Endodermal cell (in vitro differentiated cells): ENCODE measurements around the gene RADIL. TPM values are rescaled to one million over a fixed set of nuclear protein-coding genes. Genes with fewer than 3 reads are reported as not detected.

ENCODE experiments used
- DNase-seq: peaks from one replicate; pipeline ENCODE4 v3.0.0-alpha.2; 2017
- H3K27ac ChIP-seq: 2 replicates; pipeline ENCODE4 v1.5.1; 2013; ENCODE audit warnings: mild to moderate bottlenecking, low read depth, low read length, moderate library complexity
- H3K27me3 ChIP-seq: 2 replicates; pipeline ENCODE4 v1.6.1; 2013; ENCODE audit warnings: mild to moderate bottlenecking, low read length, moderate library complexity; ENCODE audit not compliant: insufficient read depth, control insufficient read depth, poor library complexity, severe bottlenecking
- H3K36me3 ChIP-seq: 2 replicates; pipeline ENCODE4 v1.7.0; 2013; ENCODE audit warnings: mild to moderate bottlenecking, low read length, moderate library complexity; ENCODE audit not compliant: control insufficient read depth, insufficient read depth
- H3K4me1 ChIP-seq: one replicate; pipeline ENCODE4 v1.7.0; 2013; ENCODE audit warnings: low read length; ENCODE audit not compliant: control insufficient read depth, insufficient read depth
- H3K4me3 ChIP-seq: 2 replicates; pipeline ENCODE4 v1.5.1; 2013; ENCODE audit warnings: mild to moderate bottlenecking, low read length, moderate library complexity
- H3K9ac ChIP-seq: 2 replicates; pipeline ENCODE4 v1.6.1; 2013; ENCODE audit warnings: mild to moderate bottlenecking, low read length, moderate library complexity; ENCODE audit not compliant: poor library complexity, severe bottlenecking; ENCODE audit errors: extremely low read depth
- H3K9me3 ChIP-seq: 2 replicates; pipeline ENCODE4 v1.6.1; 2013; ENCODE audit warnings: mild to moderate bottlenecking, low read length, moderate library complexity; ENCODE audit not compliant: control insufficient read depth
- H3K27ac Mint-ChIP-seq: 2 replicates; pipeline ENCODE4 v1.8.0; 2020; ENCODE audit warnings: mixed read lengths
- H3K27me3 Mint-ChIP-seq: 2 replicates; pipeline ENCODE4 v1.8.0; 2021; ENCODE audit warnings: mild to moderate bottlenecking, mixed read lengths; ENCODE audit not compliant: insufficient read depth
- H3K36me3 Mint-ChIP-seq: 2 replicates; pipeline ENCODE4 v1.8.0; 2020; ENCODE audit warnings: low read depth, mixed read lengths
- H3K4me1 Mint-ChIP-seq: 2 replicates; pipeline ENCODE4 v1.8.0; 2020; ENCODE audit warnings: mixed read lengths
- H3K4me3 Mint-ChIP-seq: 2 replicates; pipeline ENCODE4 v1.8.0; 2020; ENCODE audit warnings: mild to moderate bottlenecking, moderate library complexity, mixed read lengths
- H3K9me3 Mint-ChIP-seq: 2 replicates; pipeline ENCODE4 v1.8.0; 2020; ENCODE audit warnings: mild to moderate bottlenecking, mixed read lengths
- CTCF ChIP-seq: fragments of 200-600 bp; sonication (generic); conservative IDR thresholded peaks from 2 replicates; pipeline ENCODE4 v1.5.0; 2021; ENCODE audit warnings: antibody characterized with exemption, mild to moderate bottlenecking
- WGBS, 2 experiments: methylation state at CpG; one replicate each; pipeline versions ENCODE4 v1.1.5 to v1.1.7; 2013; ENCODE audit warnings: missing lambda C conversion rate in 2 of 2, mixed read lengths in 1 of 2; ENCODE audit not compliant: insufficient coverage in 1 of 2, insufficient read length in 1 of 2; 5-methylcytosine and 5-hydroxymethylcytosine counted together
- total RNA-seq, 2 donors: library from RNA; stranded (reverse); fragmentation: NEBNext Ultra II Directional in 1 of 2; extraction: Animal tissue kit (Norgen Biotek cat#: 25700) in 1 of 2; gene quantifications; 2 replicates in 1 of 2; 3 replicates in 1 of 2; pipeline ENCODE4 v1.2.1, GENCODE V29; 2021

RADIL gene
- total RNA-seq, 2 donors from 2014 or later: 34.9 to 47.6 TPM

DNA sequence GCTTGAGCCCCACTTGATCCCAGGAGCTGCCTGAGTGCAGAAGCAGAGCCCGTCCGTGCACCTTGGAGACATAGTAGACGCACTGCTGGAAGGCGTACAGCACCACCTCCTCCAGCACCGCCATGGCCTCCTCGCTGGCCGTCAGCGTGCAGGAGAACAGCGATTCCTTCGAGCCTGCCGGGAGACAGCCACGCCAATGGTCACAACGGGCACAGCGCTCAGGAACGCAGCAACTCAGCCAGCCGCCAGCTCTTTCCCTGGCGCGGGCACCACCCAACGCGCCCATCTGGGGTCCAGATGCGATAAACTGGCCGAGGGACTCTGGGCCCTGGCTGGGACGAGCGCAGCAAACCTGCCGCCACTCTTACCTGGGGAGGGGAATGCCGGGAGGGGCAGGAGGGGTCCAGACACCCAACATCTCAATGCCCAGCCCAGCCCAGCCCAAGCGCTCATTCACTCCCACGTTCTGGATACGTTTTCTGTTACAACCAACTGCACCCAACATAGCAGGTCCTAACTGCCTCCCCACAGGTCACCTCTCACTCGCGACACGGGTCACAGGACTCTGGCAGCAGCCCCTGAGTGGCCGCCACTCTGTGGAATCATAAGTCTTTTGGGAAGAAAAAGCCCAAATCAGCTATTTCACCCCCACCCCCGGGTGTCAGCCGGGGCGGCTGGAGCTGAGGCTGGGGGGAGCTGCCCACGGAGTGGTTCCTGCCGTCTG lies 66.2 kb downstream of the RADIL start:
- peaks cover 2% of the 10 kb centered on the region for H3K9me3 Mint-ChIP-seq
- Histone ChIP-seq H3K9me3 (peaks cover 7% of the 10 kb centered on the region), H3K36me3 (peaks cover 12% of the 10 kb centered on the region), H3K4me3 (no peak overlapping the region), H3K27ac (no peak overlapping the region), H3K9ac (no peak overlapping the region), H3K27me3 (no peaks in the 10 kb centered on the region), H3K4me1 (no peaks in the 10 kb centered on the region)
- H3K27me3 Mint-ChIP-seq: no peaks in the 10 kb centered on the region
- H3K4me1 Mint-ChIP-seq: no peaks in the 10 kb centered on the region
- H3K4me3 Mint-ChIP-seq: no peak overlapping the region
- DNase-seq: no peak
- no peak overlapping the region for H3K27ac Mint-ChIP-seq
- no peak for TF ChIP-seq CTCF
- WGBS, 2 experiments: 94 to 99% methylated on average over 23 to 38 of the region's 38 CpGs
- peaks cover 25% of the 10 kb centered on the region for H3K36me3 Mint-ChIP-seq

GRCh38 chr7:4816419-4817080 lies 67.0 kb downstream of the RADIL start:
- no peak overlapping the region for H3K4me3 Mint-ChIP-seq
- H3K36me3 Mint-ChIP-seq: peaks cover 31% of the 10 kb centered on the region
- no peak for TF ChIP-seq CTCF
- Histone ChIP-seq H3K9ac (no peak overlapping the region), H3K27me3 (no peaks in the 10 kb centered on the region), H3K36me3 (peaks cover 16% of the 10 kb centered on the region), H3K27ac (no peak overlapping the region), H3K9me3 (peaks cover 7% of the 10 kb centered on the region), H3K4me3 (no peak overlapping the region), H3K4me1 (no peaks in the 10 kb centered on the region)
- H3K27ac Mint-ChIP-seq: no peak overlapping the region
- 95 to 96% methylated on average over 13 to 26 of the region's 26 CpGs for WGBS, 2 experiments
- no peaks in the 10 kb centered on the region for H3K27me3 Mint-ChIP-seq
- H3K4me1 Mint-ChIP-seq: no peaks in the 10 kb centered on the region
- DNase-seq: no peak
- peaks cover 2% of the 10 kb centered on the region for H3K9me3 Mint-ChIP-seq

- no peaks in the 10 kb centered on the region for H3K4me1 Mint-ChIP-seq
- Histone ChIP-seq H3K4me3 (no peak overlapping the region), H3K4me1 (no peaks in the 10 kb centered on the region), H3K9ac (no peak overlapping the region), H3K36me3 (peaks cover 16% of the 10 kb centered on the region), H3K27ac (no peak overlapping the region), H3K27me3 (no peaks in the 10 kb centered on the region), H3K9me3 (peaks cover 7% of the 10 kb centered on the region)
- no peak overlapping the region for H3K27ac Mint-ChIP-seq
- peak; percentile 44 for TF ChIP-seq CTCF
- no peaks in the 10 kb centered on the region for H3K27me3 Mint-ChIP-seq
- 93 to 96% methylated on average over 17 to 38 of the region's 38 CpGs for WGBS, 2 experiments
- no peak overlapping the region for H3K4me3 Mint-ChIP-seq
- no peak for DNase-seq
- peaks cover 2% of the 10 kb centered on the region for H3K9me3 Mint-ChIP-seq
- peaks cover 36% of the 10 kb centered on the region for H3K36me3 Mint-ChIP-seq
Observed at GRCh38 chr7:4815609-4816418, 67.7 kb downstream of the RADIL start.
